Measurements from ENCODE around the gene FBXO21. TPM values are rescaled to one million over a fixed set of nuclear protein-coding genes. Genes with fewer than 3 reads are reported as not detected.
A peak's percentile ranks its signal among the peaks of the same experiment; 100 is the strongest.
"Not testable (repeated sequence)": the region's sequence is repeated elsewhere in the genome, so short reads cannot be mapped to it uniquely, and the experiment has no call there.

FBXO21 gene
- total RNA-seq, 4 donors from 2014 or later: 80.2 to 95.8 (median 81.9) TPM

DNA sequence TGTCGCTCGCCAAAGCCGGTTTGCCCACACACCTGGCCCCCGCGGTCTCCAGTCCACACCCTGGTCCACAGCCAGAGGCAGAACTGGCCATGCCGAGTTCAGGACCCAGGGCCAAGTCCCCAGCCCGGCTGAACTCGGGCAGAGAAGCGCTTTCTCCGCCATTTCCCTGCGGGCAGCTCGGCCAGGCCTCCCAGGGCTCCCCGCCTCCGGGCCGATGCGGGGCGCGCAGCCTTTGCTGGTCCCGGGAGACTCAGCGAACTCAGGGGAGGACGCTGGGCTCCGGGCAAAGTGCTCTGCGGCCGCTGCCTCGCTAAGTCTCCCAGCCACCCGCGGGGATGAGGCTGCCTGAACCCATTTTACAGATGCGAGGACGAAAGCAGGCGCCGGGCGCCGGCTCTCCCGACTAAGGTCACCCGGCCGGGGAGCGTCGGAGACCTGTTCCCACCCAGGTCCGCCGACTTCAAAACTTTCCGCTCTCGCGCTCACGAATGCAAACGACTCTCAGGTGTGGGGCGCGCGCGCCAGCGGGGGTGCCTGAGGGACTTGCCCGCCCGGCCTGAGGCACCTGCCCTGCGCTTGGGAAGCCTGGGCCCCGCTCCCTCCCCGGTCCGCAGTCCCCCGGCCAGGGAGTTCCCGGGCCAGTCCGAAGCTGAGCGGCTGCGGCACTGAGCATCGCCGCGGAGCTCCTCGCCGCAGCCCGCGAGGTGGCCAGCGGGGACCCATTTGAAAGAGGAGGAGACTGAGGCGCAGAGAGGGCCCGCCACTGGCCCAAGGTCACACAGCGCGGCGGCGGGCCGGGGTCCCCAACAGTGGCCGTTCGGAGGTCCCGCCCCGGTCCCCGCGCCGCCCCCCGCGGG lies 91.7 kb downstream of the FBXO21 start:
- 10% methylated on average over 6 of the region's 85 CpGs; no CpG with 5 or more reads in 1 of the 2 donors for WGBS, 2 donors (ENCODE audit: low coverage in 1 of 2)
- ATAC-seq: peak; percentile 13
- Histone ChIP-seq H3K4me1 (peaks cover 0 to 23% (median 0%) of the 10 kb centered on the region in 3 donors), H3K27me3 (peaks cover 91% of the 10 kb centered on the region), H3K36me3 (no peaks in the 10 kb centered on the region), H3K27ac (peak overlapping the region in 2 of 4 donors; percentile 49 to 52), H3K9me3 (no peaks in the 10 kb centered on the region), H3K4me3 (peak overlapping the region; percentile 18 to 65)
- no peak for TF ChIP-seq EP300 (IDR thresholded peaks at IDR 0.05)

DNA sequence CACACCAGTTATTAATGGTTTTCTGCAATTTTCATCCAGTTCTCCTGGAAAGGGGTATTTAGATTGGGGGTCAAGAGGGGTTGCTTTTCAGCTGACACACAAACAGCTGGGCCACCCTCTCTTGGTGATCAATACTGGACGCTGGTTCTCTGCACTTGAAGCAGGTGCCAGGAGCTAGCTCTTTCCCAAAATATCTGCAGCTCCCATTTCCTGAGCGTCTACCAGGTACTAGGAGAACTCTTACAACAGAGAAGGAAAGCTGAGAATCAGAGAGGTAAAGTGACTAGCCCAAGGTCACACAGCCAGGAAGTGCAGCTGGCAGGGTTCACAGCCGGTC lies 92.3 kb downstream of the FBXO21 start:
- Histone ChIP-seq H3K27ac (peak overlapping the region in 1 of 4 donors; percentile 52), H3K4me3 (peak overlapping the region in 1 of 2 donors; percentile 65)
- no peak for ATAC-seq

DNA sequence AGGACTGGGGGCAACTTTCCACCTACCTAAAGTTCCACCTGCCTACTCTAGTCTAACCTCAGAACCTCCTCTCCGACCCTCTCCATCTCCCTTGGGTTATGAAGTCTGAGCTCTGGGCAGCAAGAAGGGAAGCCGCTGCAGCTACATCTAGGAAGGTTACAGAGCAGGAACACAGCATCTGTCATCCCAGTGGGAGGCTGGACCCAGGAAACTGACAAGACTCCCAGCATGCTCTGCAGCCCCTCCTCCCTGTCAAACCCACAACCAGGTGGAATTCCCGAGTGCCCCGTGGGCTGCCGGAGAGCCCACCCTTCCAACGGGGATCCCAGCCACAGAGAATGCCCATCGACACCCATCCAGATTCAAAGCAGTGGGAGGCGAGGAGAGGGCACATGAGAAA lies 93.1 kb downstream of the FBXO21 start:
- Histone ChIP-seq H3K4me3 (no peak overlapping the region), H3K27me3 (peaks cover 83% of the 10 kb centered on the region), H3K9me3 (no peaks in the 10 kb centered on the region), H3K27ac (no peak overlapping the region), H3K4me1 (peaks cover 0 to 23% (median 0%) of the 10 kb centered on the region in 3 donors), H3K36me3 (no peaks in the 10 kb centered on the region)
- 17 to 24% methylated on average over 1 to 2 of the region's 8 CpGs for WGBS, 2 donors (ENCODE audit: low coverage in 1 of 2)
- TF ChIP-seq POLR2AphosphoS5 (IDR thresholded peaks at IDR 0.05) (no peak), POLR2A (IDR thresholded peaks at IDR 0.05) (no peak), EP300 (IDR thresholded peaks at IDR 0.05) (no peak)
- TF ChIP-seq, protein P1, sequence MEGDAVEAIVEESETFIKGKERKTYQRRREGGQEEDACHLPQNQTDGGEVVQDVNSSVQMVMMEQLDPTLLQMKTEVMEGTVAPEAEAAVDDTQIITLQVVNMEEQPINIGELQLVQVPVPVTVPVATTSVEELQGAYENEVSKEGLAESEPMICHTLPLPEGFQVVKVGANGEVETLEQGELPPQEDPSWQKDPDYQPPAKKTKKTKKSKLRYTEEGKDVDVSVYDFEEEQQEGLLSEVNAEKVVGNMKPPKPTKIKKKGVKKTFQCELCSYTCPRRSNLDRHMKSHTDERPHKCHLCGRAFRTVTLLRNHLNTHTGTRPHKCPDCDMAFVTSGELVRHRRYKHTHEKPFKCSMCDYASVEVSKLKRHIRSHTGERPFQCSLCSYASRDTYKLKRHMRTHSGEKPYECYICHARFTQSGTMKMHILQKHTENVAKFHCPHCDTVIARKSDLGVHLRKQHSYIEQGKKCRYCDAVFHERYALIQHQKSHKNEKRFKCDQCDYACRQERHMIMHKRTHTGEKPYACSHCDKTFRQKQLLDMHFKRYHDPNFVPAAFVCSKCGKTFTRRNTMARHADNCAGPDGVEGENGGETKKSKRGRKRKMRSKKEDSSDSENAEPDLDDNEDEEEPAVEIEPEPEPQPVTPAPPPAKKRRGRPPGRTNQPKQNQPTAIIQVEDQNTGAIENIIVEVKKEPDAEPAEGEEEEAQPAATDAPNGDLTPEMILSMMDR (IDR thresholded peaks at IDR 0.05): no peak
- ATAC-seq: no peak

More for the DNA sequence above, 92.3 kb downstream of the FBXO21 start:
- peaks cover 0 to 23% (median 0%) of the 10 kb centered on the region in 3 donors for H3K4me1 ChIP-seq
- no peaks in the 10 kb centered on the region for H3K36me3 ChIP-seq
- peaks cover 91% of the 10 kb centered on the region for H3K27me3 ChIP-seq
- whole genome bisulfite sequencing, 2 donors (ENCODE audit: low coverage in 1 of 2): 36% methylated on average over 2 of the region's 3 CpGs
- H3K9me3 ChIP-seq: no peaks in the 10 kb centered on the region
- TF ChIP-seq EP300 (IDR thresholded peaks at IDR 0.05): no peak
- no peak for TF ChIP-seq POLR2A (IDR thresholded peaks at IDR 0.05)
- TF ChIP-seq, protein P1 (IDR thresholded peaks at IDR 0.05): no peak
- no peak for TF ChIP-seq POLR2AphosphoS5 (IDR thresholded peaks at IDR 0.05)

DNA sequence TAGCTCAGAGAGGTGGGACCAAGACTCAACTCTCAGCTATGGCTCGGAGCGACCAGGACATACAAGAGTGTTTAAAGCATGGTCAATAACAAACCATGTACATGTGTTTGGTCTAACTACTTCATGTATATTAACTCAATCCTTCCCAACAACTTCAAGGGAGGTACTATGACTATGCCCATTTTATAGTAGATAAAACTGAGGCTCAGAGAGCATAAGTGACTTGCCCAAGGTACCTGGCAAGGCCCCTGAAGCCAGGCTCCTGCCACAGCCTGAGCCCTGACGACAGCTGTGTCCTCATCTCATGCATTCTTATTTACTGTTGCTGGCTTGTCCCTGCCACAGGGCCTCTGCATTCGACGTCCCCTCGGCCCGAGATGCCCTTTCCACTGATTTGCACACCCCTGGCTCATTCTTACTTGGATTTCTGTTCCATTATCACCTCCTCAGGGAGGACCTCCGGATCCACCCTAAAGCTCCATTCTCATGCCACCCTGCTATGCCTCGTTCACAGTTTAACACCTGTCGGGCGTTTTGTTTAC lies 93.7 kb downstream of the FBXO21 start:
- H3K36me3 ChIP-seq: no peaks in the 10 kb centered on the region
- H3K27ac ChIP-seq: no peak overlapping the region
- WGBS, 2 donors (ENCODE audit: low coverage in 1 of 2): 61 to 68% methylated on average over 11 of the region's 11 CpGs
- peaks cover 77% of the 10 kb centered on the region for H3K27me3 ChIP-seq
- H3K9me3 ChIP-seq: no peaks in the 10 kb centered on the region
- no peak overlapping the region for H3K4me3 ChIP-seq
- no peak for ATAC-seq
- no peak for TF ChIP-seq POLR2AphosphoS5 (IDR thresholded peaks at IDR 0.05)
- TF ChIP-seq, protein P1 (IDR thresholded peaks at IDR 0.05): no peak
- no peak for TF ChIP-seq EP300 (IDR thresholded peaks at IDR 0.05)
- no peak for TF ChIP-seq POLR2A (IDR thresholded peaks at IDR 0.05)
- H3K4me1 ChIP-seq: peaks cover 0 to 23% (median 0%) of the 10 kb centered on the region in 3 donors

DNA sequence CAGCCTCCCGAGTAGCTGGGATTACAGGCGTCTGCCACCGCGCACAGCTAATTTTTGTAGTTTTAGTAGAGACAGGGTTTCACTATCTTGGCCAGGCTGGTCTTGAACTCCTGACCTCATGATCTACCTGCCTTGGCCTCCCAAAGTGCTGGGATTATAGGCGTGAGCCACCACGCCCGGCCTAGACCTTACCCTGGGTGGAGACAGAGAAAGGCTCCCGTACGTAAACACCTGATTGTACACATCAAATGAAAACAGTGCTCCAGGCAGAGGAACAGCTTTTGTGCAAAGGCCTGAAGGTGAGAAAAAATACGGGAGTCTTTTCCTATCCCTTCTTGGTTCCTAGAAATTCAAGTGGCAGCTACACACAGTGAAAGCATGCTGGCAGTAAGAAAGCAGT lies 95.1 kb downstream of the FBXO21 start:
- H3K36me3 ChIP-seq, H3K4me3 ChIP-seq, H3K9me3 ChIP-seq, ATAC-seq, H3K27ac ChIP-seq: not testable (repeated sequence)
- peaks cover 64% of the 10 kb centered on the region for H3K27me3 ChIP-seq
- peaks cover 0 to 23% (median 0%) of the 10 kb centered on the region in 3 donors for H3K4me1 ChIP-seq
- WGBS, 2 donors (ENCODE audit: low coverage in 1 of 2): 94 to 100% methylated on average over 1 to 5 of the region's 10 CpGs
